ENCODE data around the gene MCL1. TPM values are rescaled to one million over a fixed set of nuclear protein-coding genes. Genes with fewer than 3 reads are reported as not detected.

Gene MCL1
- total RNA-seq, 1 experiment from 2014 or later: 126 TPM

DNA sequence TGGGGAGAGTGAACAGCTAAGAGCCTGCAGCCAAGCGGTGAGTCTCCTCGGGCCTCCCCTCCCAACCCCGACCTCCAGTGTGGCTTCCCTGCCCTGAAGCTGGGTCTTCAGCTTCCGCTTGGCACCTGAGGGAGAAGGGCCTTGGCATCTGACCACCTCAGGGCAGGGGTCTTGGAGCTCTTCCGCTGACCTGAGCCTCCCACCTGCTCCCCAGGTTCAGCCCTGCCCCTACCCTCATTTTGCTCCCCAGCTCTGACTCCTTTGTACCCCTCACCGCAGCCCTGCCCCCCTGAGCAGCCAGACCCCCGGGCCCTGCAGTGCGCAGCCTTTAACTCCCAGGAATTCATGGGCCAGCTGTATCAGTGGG lies 25.3 kb downstream of the MCL1 start:
- ChIA-PET POLR2A (no interaction called here), CTCF (no interaction called here)
- in situ Hi-C loops (cut with HindIII; ENCODE audit: low pct_unique_long_range_greater_than_20kb, low sequenced_read_pairs) (no loop called here), intact Hi-C loops (cut with micrococcal nuclease; ENCODE audit: unreplicated experiment) (no loop called here)
- Histone ChIP-seq H3K4me3 (ENCODE audit: low read depth in 2 of 2, low read length in 2 of 2) (no peak overlapping the region), H3K9me3 (ENCODE audit: control insufficient read depth, insufficient read depth, low read depth, low read length) (no peaks in the 10 kb centered on the region), H3K27me3 (ENCODE audit: control insufficient read depth, insufficient read depth, low read length) (no peaks in the 10 kb centered on the region), H3K4me1 (ENCODE audit: control insufficient read depth, insufficient read depth, low read length) (peaks cover 27% of the 10 kb centered on the region), H3K36me3 (ENCODE audit: control insufficient read depth, insufficient read depth, low read length) (no peaks in the 10 kb centered on the region), H3K27ac (ENCODE audit: low read length) (no peak overlapping the region)
- DNase-seq (ENCODE audit: low read depth, low spot score): no peak
- BruUV-seq (replicated peaks): no TSS peak
- no peak for ATAC-seq
- TF ChIP-seq SIN3A (IDR thresholded peaks at IDR 0.05; ENCODE audit: borderline replicate concordance, insufficient read depth, low read depth, low read length) (no peak), POLR2AphosphoS5 (IDR thresholded peaks at IDR 0.05; ENCODE audit: low read depth, low read length) (no peak), TCF7L2 (IDR thresholded peaks at IDR 0.05; ENCODE audit: low read depth, low read length) (no peak)
- TF ChIP-seq, protein P1, sequence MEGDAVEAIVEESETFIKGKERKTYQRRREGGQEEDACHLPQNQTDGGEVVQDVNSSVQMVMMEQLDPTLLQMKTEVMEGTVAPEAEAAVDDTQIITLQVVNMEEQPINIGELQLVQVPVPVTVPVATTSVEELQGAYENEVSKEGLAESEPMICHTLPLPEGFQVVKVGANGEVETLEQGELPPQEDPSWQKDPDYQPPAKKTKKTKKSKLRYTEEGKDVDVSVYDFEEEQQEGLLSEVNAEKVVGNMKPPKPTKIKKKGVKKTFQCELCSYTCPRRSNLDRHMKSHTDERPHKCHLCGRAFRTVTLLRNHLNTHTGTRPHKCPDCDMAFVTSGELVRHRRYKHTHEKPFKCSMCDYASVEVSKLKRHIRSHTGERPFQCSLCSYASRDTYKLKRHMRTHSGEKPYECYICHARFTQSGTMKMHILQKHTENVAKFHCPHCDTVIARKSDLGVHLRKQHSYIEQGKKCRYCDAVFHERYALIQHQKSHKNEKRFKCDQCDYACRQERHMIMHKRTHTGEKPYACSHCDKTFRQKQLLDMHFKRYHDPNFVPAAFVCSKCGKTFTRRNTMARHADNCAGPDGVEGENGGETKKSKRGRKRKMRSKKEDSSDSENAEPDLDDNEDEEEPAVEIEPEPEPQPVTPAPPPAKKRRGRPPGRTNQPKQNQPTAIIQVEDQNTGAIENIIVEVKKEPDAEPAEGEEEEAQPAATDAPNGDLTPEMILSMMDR (IDR thresholded peaks at IDR 0.05): no peak
- TF ChIP-seq, protein P2, sequence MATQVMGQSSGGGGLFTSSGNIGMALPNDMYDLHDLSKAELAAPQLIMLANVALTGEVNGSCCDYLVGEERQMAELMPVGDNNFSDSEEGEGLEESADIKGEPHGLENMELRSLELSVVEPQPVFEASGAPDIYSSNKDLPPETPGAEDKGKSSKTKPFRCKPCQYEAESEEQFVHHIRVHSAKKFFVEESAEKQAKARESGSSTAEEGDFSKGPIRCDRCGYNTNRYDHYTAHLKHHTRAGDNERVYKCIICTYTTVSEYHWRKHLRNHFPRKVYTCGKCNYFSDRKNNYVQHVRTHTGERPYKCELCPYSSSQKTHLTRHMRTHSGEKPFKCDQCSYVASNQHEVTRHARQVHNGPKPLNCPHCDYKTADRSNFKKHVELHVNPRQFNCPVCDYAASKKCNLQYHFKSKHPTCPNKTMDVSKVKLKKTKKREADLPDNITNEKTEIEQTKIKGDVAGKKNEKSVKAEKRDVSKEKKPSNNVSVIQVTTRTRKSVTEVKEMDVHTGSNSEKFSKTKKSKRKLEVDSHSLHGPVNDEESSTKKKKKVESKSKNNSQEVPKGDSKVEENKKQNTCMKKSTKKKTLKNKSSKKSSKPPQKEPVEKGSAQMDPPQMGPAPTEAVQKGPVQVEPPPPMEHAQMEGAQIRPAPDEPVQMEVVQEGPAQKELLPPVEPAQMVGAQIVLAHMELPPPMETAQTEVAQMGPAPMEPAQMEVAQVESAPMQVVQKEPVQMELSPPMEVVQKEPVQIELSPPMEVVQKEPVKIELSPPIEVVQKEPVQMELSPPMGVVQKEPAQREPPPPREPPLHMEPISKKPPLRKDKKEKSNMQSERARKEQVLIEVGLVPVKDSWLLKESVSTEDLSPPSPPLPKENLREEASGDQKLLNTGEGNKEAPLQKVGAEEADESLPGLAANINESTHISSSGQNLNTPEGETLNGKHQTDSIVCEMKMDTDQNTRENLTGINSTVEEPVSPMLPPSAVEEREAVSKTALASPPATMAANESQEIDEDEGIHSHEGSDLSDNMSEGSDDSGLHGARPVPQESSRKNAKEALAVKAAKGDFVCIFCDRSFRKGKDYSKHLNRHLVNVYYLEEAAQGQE (IDR thresholded peaks at IDR 0.05; ENCODE audit: insufficient read depth in 1 of 2, low read depth in 2 of 2, low read length in 1 of 2): no peak

DNA sequence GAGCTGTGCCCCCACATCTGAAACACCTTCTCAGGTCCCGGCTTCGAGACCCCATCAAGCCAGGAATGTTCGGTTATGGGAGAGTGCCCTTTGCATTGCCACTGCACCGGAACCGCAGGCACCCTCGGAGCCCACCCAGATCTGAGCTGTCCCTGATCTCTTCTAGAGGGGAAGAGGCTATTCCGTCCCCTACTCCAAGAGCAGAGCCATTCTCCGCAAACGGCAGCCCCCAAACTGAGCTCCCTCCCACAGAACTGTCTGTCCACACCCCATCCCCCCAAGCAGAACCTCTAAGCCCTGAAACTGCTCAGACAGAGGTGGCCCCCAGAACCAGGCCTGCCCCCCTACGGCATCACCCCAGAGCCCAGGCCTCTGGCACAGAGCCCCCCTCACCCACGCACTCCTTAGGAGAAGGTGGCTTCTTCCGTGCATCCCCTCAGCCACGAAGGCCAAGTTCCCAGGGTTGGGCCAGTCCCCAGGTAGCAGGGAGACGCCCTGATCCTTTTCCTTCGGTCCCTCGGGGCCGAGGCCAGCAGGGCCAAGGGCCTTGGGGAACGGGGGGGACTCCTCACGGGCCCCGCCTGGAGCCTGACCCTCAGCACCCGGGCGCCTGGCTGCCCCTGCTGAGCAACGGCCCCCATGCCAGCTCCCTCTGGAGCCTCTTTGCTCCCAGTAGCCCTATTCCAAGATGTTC lies 25.9 kb downstream of the MCL1 start:
- CTCF ChIA-PET: no interaction called here
- POLR2A ChIA-PET: no interaction called here
- no peak overlapping the region for H3K4me3 ChIP-seq (ENCODE audit: low read depth in 2 of 2, low read length in 2 of 2)
- TF ChIP-seq SIN3A (IDR thresholded peaks at IDR 0.05; ENCODE audit: borderline replicate concordance, insufficient read depth, low read depth, low read length): no peak
- TF ChIP-seq, protein P2 (IDR thresholded peaks at IDR 0.05; ENCODE audit: insufficient read depth in 1 of 2, low read depth in 2 of 2, low read length in 1 of 2): no peak
- H3K4me1 ChIP-seq (ENCODE audit: control insufficient read depth, insufficient read depth, low read length): peaks cover 27% of the 10 kb centered on the region
- intact Hi-C loops (cut with micrococcal nuclease; ENCODE audit: unreplicated experiment): no loop called here
- no peaks in the 10 kb centered on the region for H3K9me3 ChIP-seq (ENCODE audit: control insufficient read depth, insufficient read depth, low read depth, low read length)
- no peak for ATAC-seq
- H3K36me3 ChIP-seq (ENCODE audit: control insufficient read depth, insufficient read depth, low read length): no peaks in the 10 kb centered on the region
- no TSS peak for BruUV-seq (replicated peaks)
- in situ Hi-C loops (cut with HindIII; ENCODE audit: low pct_unique_long_range_greater_than_20kb, low sequenced_read_pairs): no loop called here
- no peak for DNase-seq (ENCODE audit: low read depth, low spot score)
- H3K27ac ChIP-seq (ENCODE audit: low read length): no peak overlapping the region
- H3K27me3 ChIP-seq (ENCODE audit: control insufficient read depth, insufficient read depth, low read length): no peaks in the 10 kb centered on the region

All from Panc1 (cell line).